Lower leg skin (tissue), 4 donors: Measurements from ENCODE around the gene SUN1. TPM values are rescaled to one million over a fixed set of nuclear protein-coding genes. Genes with fewer than 3 reads are reported as not detected.

ENCODE experiments used
- DNase-seq, 2 donors: peaks; one replicate each; pipeline ENCODE4 v3.0.0-alpha.2; 2019; ENCODE audit warnings: low spot score in 2 of 2
- H3K4me3 ChIP-seq: fragments of 200-600 bp; sonication (generic); 2 replicates; pipeline ENCODE4 v1.5.1; 2017; ENCODE audit warnings: mild to moderate bottlenecking, low read depth; ENCODE audit not compliant: poor library complexity, severe bottlenecking
- CTCF ChIP-seq, 3 donors: fragments of 450-650 bp; IDR thresholded peaks; one replicate each; pipeline ENCODE4 v1.5.1; 2016; ENCODE audit warnings: antibody characterized with exemption in 3 of 3, mild to moderate bottlenecking in 3 of 3, moderate library complexity in 2 of 3
- POLR2A ChIP-seq, 2 donors: fragments of 450-650 bp; IDR thresholded peaks; one replicate each; pipeline ENCODE4 v1.6.1; 2016 to 2017; ENCODE audit warnings: antibody characterized with exemption in 2 of 2, mild to moderate bottlenecking in 1 of 2, moderate library complexity in 1 of 2
- WGBS, 2 donors: methylation state at CpG; one replicate each; pipeline ENCODE4 v1.1.5; 2018; 5-methylcytosine and 5-hydroxymethylcytosine counted together
- intact Hi-C: fragments of 100-400 bp; cut with DNase I; formaldehyde crosslinking; loops from one replicate; pipeline ENCODE4 v1.15.0; 2023; ENCODE audit warnings: low total_unique reads
- total RNA-seq, 4 donors: library from RNA; depleted of rRNA; stranded (reverse); fragments of >200 nt; gene quantifications; one replicate each; pipeline ENCODE4 v1.1.0, GENCODE V29; 2016

The SUN1 gene
- total RNA-seq, 4 donors from 2014 or later: 265 to 429 (median 271) TPM

DNA sequence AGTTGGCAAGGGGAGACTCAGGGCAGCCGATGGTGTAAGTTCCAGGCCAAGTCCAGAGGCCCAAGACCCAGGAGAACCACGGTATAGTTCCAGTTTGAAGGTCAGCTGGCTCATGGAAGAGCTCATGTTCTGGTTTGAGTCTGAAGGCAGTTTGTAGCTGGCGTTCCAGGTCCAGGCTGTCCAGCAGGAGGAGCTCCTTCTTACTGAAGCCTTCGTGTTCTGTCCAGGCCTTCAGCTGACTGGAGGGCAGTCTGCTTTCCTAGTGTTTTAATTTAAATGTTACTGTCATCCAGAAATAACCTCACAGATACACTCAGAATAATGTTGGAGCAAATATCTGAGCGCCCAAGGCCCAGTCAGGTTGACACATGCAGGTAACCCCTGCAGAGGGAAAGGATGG, 4.2 kb downstream of the SUN1 start:
- intact Hi-C loops: no loop called here
- 23 to 32% methylated on average over 5 of the region's 5 CpGs for WGBS, 2 donors
- TF ChIP-seq POLR2A (IDR thresholded peaks at IDR 0.05) (no peak), CTCF (IDR thresholded peaks at IDR 0.05) (no peak)
- DNase-seq: no peak
- H3K4me3 ChIP-seq: no peak overlapping the region

GRCh38 chr7:837001-837400, 4.7 kb downstream of the SUN1 start:
- intact Hi-C loops: no loop called here
- no peak for TF ChIP-seq POLR2A (IDR thresholded peaks at IDR 0.05)
- no peak for TF ChIP-seq CTCF (IDR thresholded peaks at IDR 0.05)
- H3K4me3 ChIP-seq: no peak overlapping the region
- WGBS, 2 donors: 60 to 86% methylated on average over 15 to 18 of the region's 19 CpGs
- no peak for DNase-seq

DNA sequence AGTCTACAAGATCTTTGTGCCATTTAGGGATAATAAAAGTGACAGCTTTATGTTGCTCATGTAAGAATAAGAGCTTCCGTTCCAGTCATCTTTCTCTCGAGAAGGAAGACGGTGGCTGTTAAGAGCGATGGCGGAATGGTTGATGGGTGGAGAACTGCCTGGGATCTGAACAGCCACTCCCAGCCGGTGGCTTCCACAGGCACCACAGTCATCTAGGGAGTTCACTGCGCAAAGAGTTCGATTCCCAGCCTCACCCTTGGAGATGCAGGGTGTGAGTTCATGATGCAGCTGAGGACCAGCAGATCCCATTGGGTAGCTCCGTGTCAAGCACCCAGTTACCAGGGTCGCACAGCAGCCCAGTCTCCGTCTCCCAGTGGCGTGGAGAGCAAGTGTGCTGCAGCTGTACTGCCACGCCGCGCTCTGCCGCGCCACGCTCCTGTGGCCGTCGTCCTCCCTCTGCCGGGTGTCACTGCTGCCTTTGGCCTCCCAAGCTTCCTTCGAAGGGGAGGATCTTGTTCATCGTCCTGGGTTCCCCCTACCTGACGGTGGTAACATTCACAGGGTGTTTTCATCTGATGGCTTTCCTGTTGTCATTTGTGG, 7.8 kb downstream of the SUN1 start:
- WGBS, 2 donors: 91% methylated on average over 24 of the region's 24 CpGs
- TF ChIP-seq CTCF (IDR thresholded peaks at IDR 0.05) (no peak), POLR2A (IDR thresholded peaks at IDR 0.05) (no peak)
- intact Hi-C loops: no loop called here
- no peak for DNase-seq
- H3K4me3 ChIP-seq: no peak overlapping the region

- no peak overlapping the region for H3K4me3 ChIP-seq
- TF ChIP-seq CTCF (IDR thresholded peaks at IDR 0.05) (no peak), POLR2A (IDR thresholded peaks at IDR 0.05) (no peak)
- DNase-seq: no peak
- intact Hi-C loops: no loop called here
- 76 to 77% methylated on average over 16 of the region's 16 CpGs for WGBS, 2 donors
Observed at GRCh38 chr7:841943-842342, 9.7 kb downstream of the SUN1 start.

DNA sequence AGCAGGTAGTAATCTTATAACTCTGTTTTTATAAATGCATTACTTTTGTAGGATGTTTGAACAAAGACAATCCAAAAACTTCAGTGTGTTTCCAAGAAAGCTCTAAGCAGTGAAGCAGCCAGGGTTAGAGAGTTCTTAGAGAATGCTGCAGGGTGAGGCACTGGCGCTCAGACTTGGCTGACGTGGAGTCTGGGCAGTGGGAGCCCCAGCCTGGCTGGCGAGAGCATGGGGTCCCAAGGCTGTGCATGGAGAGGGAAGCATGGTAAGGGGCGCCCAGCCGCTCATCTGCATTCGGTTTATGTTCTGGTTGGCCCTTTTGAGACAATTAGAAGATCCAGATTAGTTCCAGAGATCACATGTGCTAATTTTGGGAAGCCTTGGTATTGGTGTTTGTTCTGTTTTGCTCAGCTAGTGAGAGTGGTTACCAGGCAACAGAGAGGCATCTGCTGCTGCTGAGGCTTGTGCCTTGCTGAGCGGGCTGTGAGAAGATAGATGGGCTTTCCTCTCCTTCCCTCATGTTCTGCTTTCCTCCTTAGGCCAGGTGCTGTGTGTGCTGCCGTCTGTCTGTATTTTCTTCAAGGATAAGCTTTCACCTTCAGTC, 10.3 kb downstream of the SUN1 start:
- no peak for TF ChIP-seq CTCF (IDR thresholded peaks at IDR 0.05)
- TF ChIP-seq POLR2A (IDR thresholded peaks at IDR 0.05): no peak
- H3K4me3 ChIP-seq: no peak overlapping the region
- intact Hi-C loops: no loop called here
- no peak for DNase-seq
- 26 to 57% methylated on average over 8 of the region's 8 CpGs for WGBS, 2 donors

- TF ChIP-seq CTCF (IDR thresholded peaks at IDR 0.05) (no peak), POLR2A (IDR thresholded peaks at IDR 0.05) (no peak)
- intact Hi-C loops: no loop called here
- no peak overlapping the region for H3K4me3 ChIP-seq
- WGBS, 2 donors: 91 to 93% methylated on average over 17 of the region's 17 CpGs
- DNase-seq: no peak
Observed at GRCh38 chr7:843230-843629, 11.0 kb downstream of the SUN1 start.
